Left lobe of liver (tissue), 2 donors: Measurements from ENCODE around the gene CTNNA2. TPM values are rescaled to one million over a fixed set of nuclear protein-coding genes. Genes with fewer than 3 reads are reported as not detected.
A peak's percentile ranks its signal among the peaks of the same experiment; 100 is the strongest.

Source experiments
- ATAC-seq: fragments of 200-7000 bp; cut with Tn5 transposase; one replicate; pipeline ENCODE4 v1.9.1; 2020; ENCODE audit warnings: mild to moderate bottlenecking, moderate library complexity
- DNase-seq: peaks from one replicate; pipeline ENCODE4 v3.0.0-alpha.2; 2020; ENCODE audit warnings: low spot score
- total RNA-seq: library from RNA; stranded (reverse); gene quantifications from one replicate; pipeline ENCODE4 v1.2.1, GENCODE V29; 2021
- donor health status: DM: no; HTN: no; CAD: no; lungs with moderate emphysema.
- donor health status: DM: no; HTN: yes; CAD: no.

Gene CTNNA2
- total RNA-seq: not detected

DNA sequence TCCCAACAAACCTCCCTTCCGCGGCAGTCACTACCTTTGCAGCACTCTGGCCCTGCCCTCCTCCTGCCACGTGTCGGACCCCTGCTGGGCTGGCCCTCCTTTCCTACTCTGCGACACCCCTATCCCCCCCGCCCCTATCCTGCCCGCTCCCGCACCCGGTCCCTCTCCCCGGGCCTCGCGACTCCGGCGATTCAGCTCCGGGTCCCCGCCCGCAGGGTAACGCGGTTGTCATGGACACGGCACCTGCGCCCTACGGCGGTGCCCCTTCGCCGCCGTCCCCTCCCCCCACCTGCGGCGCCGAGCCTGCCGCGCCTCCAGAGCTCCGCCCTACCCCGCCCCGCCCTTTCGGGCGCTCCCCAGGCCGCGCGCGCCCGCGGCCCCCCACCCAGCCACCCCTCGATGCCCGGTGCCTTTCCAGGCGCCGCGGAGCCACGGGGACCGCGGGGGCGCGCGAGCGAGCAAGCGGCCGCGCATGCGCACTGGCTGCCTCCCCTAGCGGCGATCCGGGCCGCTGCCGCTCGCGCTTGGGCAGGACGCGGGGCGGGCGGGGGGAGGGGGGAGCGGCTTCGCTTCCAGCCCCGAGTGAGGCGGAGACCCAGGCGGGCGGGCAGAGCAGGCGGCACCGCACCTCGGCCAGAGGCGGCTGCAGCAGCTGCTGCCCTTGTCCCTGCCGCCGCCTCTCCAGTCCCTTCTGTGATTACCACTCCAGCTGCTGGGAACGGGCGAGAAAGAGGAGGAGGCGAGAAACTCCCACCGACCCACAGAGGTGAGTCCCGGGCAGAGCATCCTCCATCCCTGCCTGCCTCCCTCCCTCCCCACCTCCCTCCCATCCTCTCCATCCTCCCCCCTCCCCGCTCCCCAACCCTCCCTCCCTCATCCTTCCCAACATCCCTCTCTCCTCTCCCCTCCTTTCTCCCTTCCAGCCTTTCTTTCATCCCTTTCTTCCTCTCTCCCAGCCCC, at the start of gene CTNNA2:
CTNNA2 (plus strand) TSS at position 610 of the 960 bp plus-strand sequence.
- ATAC-seq (peak; percentile 92), DNase-seq (peak; percentile 53)

DNA sequence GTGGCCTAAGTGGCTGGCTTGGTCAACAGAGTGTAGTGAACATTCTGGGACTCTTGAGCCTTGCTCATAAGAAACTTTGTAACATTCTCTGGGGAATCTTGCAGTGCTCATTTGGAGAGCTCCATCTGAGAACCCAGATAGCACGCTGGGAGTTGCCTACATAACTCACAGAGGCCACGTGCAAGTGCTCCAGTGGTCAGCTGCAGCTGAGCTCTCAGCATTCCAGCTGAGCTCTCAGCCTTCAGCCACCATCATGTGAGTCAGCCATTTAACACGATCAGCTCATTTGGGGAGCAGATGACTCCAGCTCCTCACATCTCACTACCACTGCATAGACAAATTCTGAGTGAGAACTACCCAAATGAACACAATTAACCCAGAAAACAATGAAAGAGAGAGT, 25.5 kb upstream of the CTNNA2 start:
- ATAC-seq (no peak), DNase-seq (no peak)

DNA sequence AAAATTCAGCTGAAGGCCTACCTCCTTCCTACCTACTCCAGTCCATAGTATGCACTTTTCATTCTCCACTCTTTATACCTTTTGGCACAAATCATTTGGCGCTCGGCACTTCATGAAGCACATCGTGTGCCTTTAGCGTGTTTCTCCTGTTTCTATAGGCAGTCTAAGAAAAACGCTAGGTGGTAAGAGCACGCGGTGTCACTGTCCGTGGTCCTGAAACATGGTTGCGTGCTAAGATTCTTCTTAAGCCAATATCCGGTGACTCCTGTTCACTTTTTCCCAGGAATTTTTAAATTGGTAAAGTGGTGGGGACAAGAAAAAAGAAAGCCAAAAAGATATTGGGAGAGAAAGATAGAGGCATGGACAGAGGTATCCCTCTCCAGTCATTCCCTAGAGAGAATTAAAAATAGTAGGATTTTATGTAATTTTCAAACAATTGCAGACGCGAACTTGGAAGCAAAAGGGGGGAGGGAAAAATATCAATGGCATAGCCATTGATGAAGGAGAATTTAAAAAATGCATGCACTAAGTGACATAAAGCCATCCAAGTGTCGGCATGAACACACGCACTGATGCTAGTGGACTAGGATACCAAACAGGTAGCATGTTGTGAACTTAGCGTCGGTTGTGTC, 1.4 kb upstream of the CTNNA2 start:
- ATAC-seq: peak; percentile 43
- no peak for DNase-seq

DNA sequence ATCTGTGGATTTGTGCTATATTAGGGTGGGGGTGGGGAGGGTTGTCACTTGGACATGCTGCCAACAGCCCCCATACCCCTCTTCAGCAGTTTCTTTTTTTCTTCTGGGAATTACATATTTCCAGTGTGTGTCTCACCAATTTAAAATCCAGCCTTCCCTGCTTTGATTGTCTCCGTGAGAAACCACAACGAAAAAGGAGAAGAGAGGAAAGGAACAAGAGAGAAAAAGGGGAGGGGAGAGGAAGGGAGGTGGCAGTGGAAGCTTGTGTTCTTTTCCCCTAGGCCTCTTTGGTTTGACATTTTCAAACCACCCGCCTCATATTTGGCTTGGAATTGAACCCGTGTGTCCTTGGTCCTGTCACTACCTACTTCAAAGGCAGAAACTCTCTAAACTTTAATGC, 860 bp downstream of the CTNNA2 start:
- ATAC-seq: no peak
- DNase-seq: no peak

DNA sequence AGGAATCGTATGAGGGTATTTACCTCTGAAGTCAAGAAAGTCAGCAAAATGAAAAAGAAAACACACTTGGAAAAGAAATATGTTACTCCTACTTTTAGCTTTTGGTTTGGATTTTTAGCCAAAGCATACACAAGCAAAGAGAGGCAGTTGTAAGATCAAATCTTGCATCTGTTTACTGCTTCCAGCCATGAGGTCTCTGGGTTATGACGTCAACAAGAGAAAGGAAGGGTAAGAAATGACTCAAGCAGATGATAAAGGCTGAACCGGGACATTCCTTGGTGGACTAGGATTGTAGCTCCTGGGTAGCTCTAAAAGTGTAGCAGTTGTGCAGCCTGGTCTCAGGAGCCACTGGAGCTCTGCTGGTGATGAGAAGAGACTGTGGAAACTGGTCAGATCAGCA, 16.8 kb downstream of the CTNNA2 start:
- no peak for ATAC-seq
- DNase-seq: no peak

DNA sequence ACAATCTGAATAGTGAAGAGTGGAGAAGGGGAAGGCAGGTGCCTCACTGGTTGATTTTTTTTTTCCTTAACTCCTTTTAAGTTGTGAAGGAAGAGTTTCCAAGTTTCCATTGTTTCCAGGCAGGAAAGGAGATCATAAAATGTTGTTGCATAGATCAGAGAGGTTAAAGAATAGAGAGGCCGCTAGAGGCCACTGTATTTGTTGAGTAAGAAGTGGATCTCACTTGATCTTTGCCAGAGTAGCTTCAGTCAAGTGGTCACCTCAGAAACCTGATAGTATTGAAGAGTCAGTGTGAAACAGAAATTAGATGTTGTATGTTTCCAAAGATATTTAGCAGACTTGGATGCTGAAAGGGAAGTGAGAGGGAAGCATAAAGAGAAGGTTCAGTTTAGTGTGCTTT, 17.6 kb downstream of the CTNNA2 start:
- ATAC-seq (peak; percentile 54), DNase-seq (no peak)

DNA sequence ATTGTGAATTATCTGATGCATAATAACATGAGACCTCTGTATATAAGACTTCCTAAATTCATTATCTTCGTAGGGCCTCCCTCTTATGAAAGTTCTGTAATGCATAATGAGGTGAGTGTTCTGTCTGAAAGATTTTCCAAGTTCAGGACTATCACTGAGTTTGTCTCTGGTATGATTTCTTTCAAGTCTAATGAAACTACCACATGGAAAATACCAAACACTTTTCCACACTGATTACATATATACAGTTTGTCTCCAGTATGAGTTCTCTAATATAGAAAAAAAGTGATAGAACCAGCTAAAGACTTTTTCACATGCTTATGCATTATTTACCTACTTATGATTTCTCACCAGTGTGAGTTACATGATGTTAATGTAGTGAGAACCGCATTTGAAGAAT, 34.7 kb downstream of the CTNNA2 start:
- DNase-seq (no peak), ATAC-seq (no peak)

DNA sequence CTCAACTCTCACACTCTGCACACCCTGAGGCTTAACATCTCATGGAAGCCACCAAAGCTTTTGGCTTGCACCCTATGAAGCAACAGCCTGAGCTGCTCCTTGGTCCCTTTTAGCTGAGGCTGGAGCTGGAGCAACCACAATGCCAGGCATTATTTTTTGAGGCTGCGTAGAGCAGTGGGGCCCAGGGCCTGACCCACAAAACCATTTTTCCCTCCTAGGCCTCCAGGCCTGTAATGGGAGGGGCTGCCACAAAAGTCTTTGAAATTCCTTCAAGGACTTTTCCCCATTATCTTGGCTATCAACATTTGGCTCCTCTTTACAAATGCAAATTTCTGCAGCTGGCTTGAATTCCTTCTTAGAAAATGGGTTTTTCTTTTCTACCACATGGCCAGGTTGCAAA, 39.8 kb downstream of the CTNNA2 start:
- DNase-seq: no peak
- ATAC-seq: no peak

DNA sequence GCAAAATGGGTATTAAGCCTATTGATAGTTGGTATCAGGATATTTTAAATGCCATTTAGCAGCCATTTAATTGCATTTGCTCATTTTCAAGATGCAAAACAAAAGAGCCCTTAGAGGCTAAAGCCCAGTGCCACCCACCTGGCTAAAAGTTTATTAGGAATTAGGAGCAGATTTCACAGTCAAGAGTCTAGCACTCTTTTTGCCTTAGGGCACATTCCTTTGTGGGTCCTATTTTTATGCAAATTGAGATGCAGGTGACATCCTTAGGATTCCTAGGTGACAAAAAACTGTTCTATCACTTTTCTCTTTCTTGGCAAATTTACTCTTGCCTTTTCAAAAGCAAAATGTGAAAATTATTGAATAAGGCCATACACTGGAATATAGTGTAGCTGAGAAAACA, 42.0 kb downstream of the CTNNA2 start:
- ATAC-seq (no peak), DNase-seq (no peak)

DNA sequence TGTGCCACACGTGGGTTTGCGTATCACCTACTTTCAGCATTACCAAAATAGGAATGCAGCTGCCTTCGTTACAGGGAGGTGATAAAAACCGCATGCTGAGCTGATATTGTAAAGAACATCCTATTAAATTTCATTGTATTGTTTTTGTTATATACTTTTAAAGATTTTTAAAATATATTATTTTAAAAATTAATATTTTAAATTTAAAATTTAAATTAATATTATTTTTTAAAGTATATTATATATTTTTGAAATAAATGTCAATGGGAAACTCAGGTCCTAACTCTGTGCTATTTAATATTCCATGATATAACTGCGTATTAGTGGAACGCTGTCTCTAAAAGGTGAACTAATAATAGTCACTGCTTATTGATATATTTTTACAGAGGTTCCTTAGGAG, 51.2 kb downstream of the CTNNA2 start:
- DNase-seq: no peak
- no peak for ATAC-seq

DNA sequence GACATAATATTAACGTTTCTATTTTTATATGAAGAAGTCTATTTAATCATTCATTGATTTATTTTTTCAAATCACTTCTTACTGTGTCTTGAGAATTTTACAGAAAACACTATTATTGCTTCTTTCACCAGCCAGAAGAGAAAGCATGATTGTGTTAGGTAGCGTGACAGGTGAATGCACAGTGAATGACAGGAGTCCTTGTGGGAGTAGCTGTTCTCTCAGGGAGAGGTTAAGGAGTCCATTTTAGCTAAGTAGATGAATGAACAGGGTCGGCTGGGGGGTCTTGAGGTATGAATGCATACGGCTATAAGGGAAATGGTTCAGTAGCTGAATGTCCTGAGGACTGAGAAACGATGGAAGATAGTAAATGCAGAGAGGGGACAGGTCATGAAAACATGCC, 56.2 kb downstream of the CTNNA2 start:
- ATAC-seq: no peak

DNA sequence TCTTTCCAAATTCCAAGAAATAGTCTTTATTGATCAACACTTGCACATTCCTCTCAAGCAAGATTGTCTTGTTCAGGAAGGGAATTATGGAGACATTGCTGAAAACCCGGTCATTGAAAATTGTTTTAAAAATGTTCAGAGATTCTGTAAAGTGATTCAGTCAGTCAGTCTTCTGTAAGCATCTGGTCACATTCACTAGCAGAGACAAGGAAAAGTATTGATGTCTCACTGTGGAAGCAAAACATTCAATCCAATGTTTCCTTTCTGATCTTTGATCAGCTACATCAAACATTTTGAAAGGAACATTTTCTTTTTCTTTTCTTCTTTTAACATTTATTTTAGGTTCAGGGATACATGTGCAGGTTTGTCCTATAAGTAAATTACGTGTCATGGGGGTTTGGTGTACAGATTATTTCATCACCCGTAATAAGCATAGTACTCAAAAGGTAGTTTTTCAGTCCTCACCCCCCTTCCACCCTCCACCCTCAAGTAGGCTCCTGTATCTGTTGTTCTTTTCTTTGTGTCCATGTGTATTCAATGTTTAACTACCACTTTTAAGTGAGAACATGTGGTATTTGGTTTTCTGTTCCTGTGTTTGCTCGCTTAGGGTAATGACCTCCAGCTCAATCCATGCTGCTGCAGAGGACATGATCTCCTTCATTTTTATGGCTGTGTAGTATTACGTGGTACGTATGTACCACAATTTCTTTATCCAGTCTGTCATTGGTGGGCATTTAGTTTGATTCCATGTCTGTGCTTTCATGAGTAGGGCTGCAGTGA, 61.2 kb downstream of the CTNNA2 start:
- ATAC-seq (peak; percentile 70), DNase-seq (no peak)

More for the DNA sequence above, 56.2 kb downstream of the CTNNA2 start:
- DNase-seq: no peak

DNA sequence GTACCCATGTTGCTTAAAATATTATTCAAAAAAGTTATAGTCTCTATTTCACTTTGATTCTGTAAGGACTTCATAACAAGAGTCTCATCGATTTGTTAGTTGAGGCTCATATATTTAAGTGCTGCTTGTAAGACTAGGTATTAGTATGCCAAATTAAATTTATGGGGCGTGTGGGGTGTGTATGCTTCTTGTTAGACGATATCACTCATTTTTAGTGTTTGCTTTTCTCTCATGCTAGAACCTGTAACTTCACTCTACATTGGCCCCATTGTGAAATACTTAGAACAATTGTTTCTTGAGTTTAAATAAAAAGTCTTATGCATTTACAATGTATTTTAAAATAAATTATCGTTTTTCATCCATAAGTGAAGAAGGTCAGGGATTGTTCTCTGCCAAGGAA, 63.6 kb downstream of the CTNNA2 start:
- no peak for DNase-seq
- ATAC-seq: no peak

DNA sequence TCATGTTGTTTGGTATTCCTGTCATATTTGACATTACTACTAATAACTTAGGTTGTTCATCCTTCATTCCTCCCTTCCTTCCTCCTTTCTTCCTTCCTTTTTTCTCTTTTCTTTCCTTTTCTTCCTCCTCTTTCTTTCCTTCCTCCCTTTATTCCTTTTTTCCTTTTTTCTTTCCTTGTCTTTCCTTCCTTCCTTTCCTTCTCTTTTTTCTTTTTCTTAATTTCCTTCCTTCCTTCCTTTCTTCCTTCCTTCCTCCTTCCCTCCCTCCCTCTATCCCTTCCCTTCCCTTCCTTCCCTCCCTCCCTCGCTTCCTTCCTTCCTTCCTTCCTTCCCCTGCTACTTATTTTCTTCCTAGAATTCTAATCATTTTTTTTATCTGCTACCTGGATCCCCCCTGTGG, 66.1 kb downstream of the CTNNA2 start:
- ATAC-seq: no peak
- no peak for DNase-seq

DNA sequence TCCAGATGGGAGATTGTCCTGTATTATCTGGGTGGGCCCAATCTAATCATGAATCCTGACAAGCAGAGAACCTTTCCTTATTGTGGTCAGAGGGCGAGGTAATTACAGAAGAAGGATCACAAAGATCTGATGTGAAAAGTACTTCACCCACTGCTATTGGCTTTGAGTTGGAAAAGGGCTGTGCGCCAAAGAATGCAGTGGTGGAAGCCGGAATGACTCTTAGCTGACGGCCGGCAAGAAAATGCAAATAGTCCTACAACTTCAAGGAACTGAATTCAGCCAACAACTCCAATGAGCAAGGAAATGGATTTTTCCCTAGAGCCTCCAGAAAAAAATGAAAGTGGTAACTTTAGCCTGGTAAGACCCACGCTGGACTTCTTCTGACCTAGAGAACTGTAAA, 67.3 kb downstream of the CTNNA2 start:
- DNase-seq (no peak), ATAC-seq (no peak)

DNA sequence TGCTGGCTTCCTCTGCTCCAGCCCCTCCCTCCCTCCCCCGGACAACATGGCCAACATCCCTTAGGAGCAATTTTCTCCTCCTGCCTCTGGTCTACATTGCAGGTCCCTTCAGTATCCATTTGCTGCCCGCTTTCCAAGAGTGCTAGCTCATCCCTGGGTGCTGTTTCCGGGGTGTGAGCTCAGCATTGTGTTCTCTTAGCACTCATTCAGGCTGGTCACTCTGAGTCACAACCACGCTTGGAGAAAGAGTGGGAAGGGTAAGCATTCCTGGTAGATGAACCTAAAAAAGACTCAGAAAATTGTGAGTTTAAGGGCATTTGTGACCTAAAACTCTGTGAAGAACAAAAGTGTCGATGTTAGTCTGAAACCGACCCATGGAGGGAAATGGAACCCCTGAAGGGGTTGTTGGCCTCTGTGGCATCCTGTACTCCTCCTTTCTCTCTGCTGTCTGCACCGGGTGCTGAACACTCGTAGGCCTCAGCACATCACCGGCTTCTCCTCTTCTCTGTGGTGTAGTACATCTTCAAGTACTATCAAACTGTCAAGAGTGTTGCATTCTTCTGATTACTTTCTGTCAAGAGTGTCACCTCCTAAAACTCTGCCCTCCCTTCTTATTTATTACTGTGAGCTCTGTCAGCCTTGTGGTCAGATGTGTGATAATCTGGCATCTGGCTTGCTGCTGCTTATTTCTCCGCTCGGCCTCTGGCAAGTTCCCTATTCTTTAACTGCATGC, 73.0 kb downstream of the CTNNA2 start:
- no peak for ATAC-seq
- no peak for DNase-seq

DNA sequence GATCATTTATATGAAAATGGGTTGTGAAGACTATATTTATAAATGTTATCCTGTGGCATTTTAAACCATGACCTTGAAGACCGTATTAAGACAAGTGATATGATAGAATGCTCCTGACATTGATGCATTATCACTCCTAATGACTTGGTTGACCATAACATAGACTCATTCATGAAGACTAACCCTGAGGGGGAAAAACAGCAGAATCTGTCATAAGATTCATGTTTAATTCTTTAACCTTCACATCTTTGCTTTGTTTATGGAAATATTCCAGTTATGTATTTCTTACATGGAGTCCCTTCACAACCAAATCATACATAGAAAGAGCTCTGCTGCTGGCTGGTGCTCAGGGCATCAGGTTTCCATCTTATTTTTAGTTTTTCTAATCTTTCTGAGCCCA, 78.4 kb downstream of the CTNNA2 start:
- DNase-seq (no peak), ATAC-seq (no peak)

DNA sequence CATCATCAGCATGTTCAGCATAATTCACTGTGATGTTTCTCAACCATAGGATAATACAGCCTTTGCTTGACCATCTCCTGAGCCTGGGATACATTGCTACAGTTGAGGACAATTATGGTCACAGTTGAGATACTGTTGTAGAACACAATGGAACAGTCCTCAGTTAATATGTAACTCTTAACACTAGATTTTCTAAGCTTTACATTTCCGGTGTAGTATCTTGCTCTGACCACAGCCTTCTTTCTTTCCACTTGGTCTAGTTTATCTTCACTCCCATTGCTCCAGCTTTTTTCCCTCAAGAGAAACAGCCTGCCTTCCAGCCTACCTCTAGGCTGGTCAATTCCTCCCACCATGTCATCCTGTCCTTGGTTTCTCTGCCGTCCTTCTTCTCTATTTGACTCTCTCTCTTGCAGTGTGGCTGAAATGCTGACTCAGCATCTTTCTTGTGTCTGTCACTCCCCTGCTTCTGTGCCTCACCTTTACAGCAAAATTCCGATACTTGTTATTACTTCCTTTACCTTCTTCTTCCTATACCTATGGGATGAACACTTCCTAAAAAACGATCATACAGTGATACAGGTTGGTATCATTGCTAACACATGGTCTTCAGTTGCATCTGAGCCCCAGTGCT, 80.5 kb downstream of the CTNNA2 start:
- DNase-seq (no peak), ATAC-seq (no peak)

DNA sequence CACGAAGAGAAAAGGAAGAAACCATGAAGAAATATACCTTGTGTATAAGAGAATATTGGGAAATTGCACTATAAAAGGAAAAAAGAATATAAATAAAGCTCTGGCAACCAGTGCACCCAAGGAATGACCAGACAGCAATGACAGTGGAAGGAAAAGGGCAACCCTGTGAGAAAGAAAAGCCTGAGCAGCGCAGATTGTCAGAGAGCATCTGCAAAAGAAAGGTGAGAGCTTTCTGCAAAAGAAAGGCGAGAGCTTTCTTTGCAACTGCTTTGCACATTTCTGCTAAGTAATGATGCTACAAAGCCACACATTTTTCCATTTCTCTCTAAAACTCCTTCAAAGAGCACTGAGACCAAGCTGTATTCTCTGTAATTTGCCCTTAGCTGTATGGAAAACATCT, 83.6 kb downstream of the CTNNA2 start:
- ATAC-seq (no peak), DNase-seq (no peak)

DNA sequence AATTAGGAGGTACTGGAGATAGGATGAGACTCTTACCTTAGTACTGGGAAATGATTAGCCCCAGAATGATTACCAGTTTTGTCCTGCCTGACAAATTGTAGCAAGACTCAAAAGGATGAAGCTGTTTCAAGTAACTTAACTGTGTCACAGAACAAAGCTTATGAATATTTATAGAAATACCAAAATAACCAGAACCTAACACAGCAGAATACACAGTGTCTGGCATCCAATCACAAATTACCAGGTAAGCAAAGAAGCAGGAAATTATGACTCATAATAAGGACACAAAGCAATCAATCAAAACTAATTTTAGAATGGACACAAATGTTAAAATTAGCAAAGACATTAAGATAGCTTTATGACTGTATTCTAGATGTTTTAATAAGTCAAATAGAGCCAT, 91.9 kb downstream of the CTNNA2 start:
- no peak for ATAC-seq
- no peak for DNase-seq
